GM21515 (cell line): ENCODE data around the gene SYCP2L.
"Not testable (repeated sequence)": the region's sequence is repeated elsewhere in the genome, so short reads cannot be mapped to it uniquely, and the experiment has no call there.

Experiments
- ATAC-seq: cut with Tn5 transposase; IDR thresholded peaks from one replicate; pipeline ENCODE4 v1.9.1; 2021; ENCODE audit not compliant: unreplicated experiment

Gene SYCP2L

DNA sequence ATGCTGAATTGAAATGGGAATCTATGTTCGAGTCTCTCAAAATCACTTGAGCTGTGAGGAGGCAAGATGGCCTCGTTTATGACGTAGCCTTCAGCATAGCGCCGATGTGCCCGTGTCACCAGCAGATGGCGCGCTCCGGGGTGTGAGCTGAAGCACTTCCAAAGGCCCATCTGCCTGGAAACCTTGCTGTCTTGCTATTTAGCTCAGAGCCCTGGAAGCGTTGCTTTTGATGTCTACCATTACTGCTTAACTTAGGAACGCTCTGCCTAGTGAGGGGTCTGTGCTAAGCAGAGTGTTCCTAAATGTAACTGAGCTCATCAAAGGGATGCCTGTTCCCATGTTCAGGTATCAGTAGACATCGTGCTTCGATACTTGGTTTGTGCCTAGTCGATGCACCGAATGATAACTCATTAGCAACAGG, 67.7 kb downstream of the SYCP2L start:
- ATAC-seq: peak; percentile 87

DNA sequence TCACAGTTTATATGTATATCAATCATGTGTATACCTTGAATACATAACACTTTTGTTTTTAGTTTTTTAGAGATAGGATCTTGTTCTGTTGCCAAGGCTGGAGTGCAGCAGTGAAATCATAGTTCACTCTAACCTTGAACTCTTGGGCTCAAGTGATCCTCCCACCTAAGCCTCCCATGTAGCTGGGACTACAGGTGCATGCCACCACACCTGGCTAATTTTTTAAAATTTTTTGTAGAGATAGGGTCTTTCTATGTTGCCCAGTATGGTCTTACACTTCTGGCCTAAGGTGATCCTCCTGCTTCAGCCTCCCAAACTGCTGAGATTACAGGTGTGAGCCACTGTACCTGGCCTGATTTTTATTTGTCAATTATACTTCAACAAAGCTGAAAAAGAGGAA, 69.9 kb downstream of the SYCP2L start:
- ATAC-seq: no peak

GRCh38 chr6:10957414-10957886, 70.6 kb downstream of the SYCP2L start:
- ATAC-seq: no peak

DNA sequence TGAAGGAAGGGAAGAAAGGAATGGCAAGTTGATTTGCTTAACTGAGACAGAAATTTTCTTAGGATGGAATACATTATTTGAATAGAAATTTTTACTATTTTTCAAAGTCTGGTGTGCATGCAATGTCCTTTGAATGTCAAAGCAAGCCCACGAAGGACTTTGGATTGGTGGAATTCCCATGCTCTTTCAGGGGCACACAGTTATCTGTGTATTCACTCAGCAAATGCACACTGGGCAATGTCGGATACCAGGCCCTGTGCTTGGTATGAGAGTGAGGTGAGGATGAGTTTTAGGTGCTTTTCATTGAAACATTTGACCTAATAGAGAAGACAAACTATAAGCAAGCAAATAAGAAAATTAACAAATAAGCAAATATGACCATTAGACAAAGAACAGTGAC, 73.3 kb downstream of the SYCP2L start:
- ATAC-seq: no peak

GRCh38 chr6:10961837-10962236, 75.0 kb downstream of the SYCP2L start:
- no peak for ATAC-seq

DNA sequence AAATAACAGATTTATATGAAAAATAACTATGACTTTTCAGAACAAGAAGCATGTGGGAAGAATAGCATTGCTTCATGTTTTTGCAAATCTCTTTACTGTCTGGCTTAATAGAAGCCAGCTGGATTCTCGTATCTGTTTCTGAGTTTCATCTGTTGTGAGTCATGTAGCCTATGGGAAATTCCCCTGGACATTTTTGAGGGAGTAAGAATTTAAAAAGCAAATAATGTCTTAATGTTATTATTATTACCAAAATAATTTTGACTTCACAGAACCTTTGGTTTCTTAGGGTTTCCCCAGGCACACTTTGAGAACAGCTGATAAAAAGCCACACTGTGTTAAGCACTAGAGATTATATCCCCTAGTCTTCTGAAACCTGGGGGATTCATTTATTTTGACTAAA, 75.8 kb downstream of the SYCP2L start:
- ATAC-seq: no peak

DNA sequence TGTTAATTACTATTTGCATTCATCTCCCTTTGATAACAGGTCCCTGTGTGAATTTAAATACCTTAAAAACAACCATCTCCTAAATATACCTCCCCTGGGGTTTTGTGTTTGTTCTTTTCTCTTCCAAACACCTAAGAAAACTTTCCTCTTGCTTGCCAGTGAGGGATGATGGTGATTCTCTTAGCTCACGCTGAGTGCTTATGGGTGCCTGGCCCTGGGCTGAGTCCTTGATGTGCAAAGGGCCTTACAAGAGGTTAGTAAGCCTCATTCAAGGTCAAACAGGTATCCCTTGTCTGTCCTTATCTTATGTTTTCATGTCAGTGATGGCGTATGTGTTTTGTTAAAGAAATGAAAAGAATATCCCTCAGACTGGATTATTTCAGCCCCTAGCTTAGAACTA, 76.3 kb downstream of the SYCP2L start:
- ATAC-seq: no peak

DNA sequence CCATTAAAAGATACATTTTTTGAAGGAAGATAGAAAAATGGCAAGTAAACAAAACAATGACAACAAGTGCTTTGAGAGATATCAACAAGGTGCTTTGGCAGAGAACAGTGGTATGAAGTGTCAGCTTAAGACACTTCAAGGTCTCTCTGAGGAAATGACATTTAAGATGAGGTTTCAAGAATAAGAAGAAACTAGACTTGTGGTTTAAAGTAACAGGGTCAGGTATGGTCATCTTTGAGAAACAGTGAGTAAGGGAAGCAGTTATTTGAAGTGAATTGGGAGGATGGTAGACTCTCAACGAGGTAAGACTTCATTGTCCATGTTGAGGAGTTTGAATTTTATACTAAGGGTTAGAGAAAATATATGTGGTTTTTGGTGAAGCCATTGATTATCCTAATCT, 77.8 kb downstream of the SYCP2L start:
- ATAC-seq: peak; percentile 92

- ATAC-seq: no peak
Measured at GRCh38 chr6:10968776-10969175, 81.9 kb downstream of the SYCP2L start.

- ATAC-seq: no peak
Measured at GRCh38 chr6:10970731-10971130, 83.9 kb downstream of the SYCP2L start.

- no peak for ATAC-seq
Measured at GRCh38 chr6:10972196-10972595, 85.3 kb downstream of the SYCP2L start.

DNA sequence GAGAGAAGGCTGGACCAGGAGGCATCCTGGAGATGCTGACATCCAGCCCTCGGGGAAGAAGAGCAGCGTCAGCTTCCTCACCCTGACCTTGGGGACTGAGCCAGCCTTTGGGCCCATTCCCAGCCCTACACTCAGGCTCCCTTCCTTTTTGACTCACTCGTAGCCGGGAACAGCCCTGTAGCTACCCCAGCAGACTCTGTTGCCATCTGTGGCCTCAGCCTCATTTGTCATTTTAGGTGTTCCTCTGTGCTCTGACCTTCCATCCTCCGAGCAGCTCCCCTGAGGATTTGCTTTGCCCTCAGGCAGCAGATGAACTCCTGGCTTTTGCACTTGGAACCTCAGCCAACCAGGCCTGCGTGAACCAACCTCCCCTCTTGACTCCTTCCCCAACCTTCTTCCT, 89.7 kb downstream of the SYCP2L start:
- no peak for ATAC-seq

DNA sequence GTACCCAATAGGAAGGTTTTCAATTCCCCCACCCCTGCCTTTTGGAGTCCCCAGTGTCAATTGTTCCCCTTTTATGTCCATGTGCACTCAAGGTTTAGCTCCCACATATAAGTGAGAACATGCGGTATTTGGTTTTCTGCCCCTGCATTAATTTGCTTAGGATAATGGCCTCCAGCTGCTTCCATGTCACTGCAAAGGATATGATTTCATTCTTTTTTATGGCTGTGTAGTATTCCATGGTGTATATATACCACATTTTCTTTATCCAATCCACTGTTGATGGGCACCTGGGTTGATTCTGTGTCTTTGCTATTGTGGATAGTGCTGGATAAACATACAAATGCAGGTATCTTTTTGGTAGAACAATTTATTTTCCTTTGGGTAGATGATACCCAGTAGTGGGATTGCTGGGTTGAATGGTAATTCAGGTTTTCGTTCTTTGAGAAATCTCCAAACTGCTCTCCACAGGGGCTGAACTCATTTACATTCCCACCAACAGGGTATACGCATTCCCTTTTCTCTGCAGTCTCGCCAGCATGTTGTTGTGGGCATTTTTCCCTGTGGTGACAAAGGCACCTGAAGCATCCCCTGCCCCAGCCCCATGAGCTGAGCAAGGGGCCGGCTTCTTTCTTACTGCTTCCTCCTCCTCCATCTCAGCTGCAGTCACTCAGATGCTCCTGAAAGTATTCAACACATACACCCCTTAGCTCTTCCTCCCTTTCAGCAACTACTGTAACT, 90.5 kb downstream of the SYCP2L start:
- no peak for ATAC-seq

- no peak for ATAC-seq
Measured at GRCh38 chr6:10979603-10980002, 92.8 kb downstream of the SYCP2L start.

GRCh38 chr6:10981409-10981808, 94.6 kb downstream of the SYCP2L start:
- no peak for ATAC-seq

DNA sequence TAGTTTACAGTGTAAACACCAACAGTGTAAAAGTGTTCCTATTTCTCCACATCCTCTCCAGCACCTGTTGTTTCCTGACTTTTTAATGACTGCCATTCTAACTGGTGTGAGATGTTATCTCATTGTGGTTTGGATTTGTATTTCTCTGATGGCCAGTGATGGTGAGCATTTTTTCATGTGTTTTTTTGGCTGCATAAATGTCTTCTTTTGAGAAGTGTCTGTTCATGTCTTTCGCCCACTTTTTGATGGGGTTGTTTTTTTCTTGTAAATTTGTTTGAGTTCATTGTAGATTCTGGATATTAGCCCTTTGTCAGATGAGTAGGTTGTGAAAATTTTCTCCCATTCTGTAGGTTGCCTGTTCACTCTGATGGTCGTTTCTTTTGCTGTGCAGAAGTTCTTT, 98.1 kb downstream of the SYCP2L start:
- ATAC-seq: not testable (repeated sequence)

DNA sequence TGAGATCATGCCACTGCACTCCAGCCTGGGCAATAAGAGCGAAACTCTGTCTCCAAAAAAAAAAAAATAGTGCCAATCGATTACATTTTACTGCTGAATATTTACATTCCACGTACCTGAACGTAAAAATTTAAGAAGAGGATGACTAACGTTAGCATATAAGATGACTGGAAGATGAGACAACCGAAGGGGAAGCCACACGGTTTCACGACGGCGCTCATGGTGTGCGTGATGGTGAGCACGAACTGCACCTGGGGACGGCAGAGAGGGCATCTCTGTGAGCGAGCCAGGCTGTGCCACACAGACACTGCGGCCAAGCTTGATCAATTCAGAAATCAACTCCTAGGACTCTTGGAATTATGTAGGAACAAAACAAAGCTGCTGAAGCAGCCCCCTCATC, 102.7 kb downstream of the SYCP2L start:
- ATAC-seq: no peak

DNA sequence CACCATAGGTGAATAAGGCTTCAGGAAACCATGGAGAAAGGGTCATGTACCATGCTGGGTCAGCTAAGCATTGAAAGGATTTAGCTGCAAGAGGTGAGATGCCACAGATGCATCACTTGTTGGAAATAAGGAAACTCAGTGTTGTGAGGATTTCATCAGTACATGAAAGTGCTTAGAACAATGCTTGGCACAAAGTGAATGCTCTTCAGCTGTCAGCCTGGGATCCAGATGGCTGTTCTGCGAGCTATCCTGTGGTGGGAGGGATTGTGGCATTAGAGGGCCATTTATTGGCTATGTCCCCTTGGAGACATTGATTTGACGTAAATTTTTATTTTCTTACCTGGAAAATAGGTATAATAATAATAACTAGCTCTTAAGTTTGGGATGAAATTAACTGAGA, 104.3 kb downstream of the SYCP2L start:
- no peak for ATAC-seq

DNA sequence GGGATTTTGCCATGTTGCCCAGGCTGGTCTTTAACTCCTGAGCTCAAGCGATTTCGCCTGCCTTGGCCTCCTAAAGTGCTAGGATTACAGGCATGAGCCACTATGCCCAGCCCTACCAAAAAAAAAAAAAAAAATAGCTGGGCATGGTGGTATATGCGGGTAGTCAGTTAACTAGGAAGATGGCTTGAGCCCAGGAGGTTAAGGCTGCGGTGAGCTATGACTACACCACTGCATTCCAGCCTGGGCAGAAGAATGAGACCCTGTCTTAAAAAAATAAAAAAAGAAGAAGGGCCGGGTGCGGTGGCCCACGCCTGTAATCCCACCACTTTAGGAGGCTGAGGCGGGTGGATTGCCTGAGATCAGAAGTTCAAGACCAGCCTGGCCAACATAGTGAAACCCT, 107.0 kb downstream of the SYCP2L start:
- ATAC-seq: no peak

- no peak for ATAC-seq
Measured at GRCh38 chr6:10995114-10995707, 108.4 kb downstream of the SYCP2L start.

DNA sequence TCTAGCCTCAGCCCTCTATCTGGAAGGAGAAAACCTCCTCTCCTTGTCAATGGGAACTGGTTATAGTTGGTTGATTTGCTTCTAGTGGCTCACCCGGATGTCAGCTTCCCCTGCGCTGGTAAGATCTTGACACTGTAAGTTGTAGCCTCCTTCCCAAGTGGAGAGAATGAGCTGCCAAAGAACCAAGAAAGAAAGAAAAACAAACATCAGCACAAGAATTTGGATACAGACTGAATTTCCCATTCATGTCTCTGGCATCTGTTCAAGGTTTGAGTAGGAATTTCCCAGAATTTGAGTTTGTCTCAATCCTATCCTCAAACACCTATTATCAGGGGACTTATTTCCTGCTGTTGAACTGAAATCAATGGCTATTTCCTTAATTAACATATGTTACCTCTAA, 113.1 kb downstream of the SYCP2L start:
- no peak for ATAC-seq

- no peak for ATAC-seq
Measured at GRCh38 chr6:11002176-11002575, 115.3 kb downstream of the SYCP2L start.

GRCh38 chr6:11003297-11003696, 116.4 kb downstream of the SYCP2L start:
- ATAC-seq: not testable (repeated sequence)
